K562 (cell line): ENCODE data around the gene CSNK1G1. TPM values are rescaled to one million over a fixed set of nuclear protein-coding genes. Genes with fewer than 3 reads are reported as not detected.
A peak's percentile ranks its signal among the peaks of the same experiment; 100 is the strongest.

Experiments
- ATAC-seq: fragments of 200-7000 bp; cut with Tn5 transposase; 3 replicates; pipeline ENCODE4 v1.9.1; 2020; ENCODE audit warnings: moderate library complexity
- BruUV-seq: library from RNA; stranded (reverse); fragments of 400-500 nt; replicated peaks from 2 replicates; lab custom pipeline; 2021; lab: Mats Ljungman, UMichigan
- CTCF ChIA-PET: fragments of 300-600 bp; formaldehyde crosslinking; extraction: SDS; loops from one replicate; lab custom pipeline; 2021; ENCODE audit warnings: low intra/inter-chr PET ratio; lab: Yijun Ruan, JAX
- POLR2A ChIA-PET: fragments of 300-600, 350-650 bp; sonication (Branson Sonifier 250); formaldehyde crosslinking; extraction: SDS; loops from one replicate; lab custom pipeline; 2021; ENCODE audit warnings: antibody characterized with exemption, inconsistent platforms; lab: Yijun Ruan, JAX
- DNase-seq, 4 experiments: peaks; one replicate each; pipeline versions ENCODE4 v3.0.0 to v3.0.0-alpha.2; 2011 to 2018; ENCODE audit warnings: low spot score in 3 of 4, mixed read lengths in 3 of 4; ENCODE audit errors: extremely low read depth in 1 of 4
- FAIRE-seq: peaks from 2 replicates; lab custom pipeline; 2011; peaks lifted over from hg19 to GRCh38; lab: Jason Lieb, UNC
- H2AFZ ChIP-seq: 2 replicates; pipeline ENCODE4 v1.6.0; 2011; ENCODE audit warnings: low read depth, low read length, control low read depth, inconsistent platforms
- H3K27ac ChIP-seq: fragments of 200-600 bp; 3 replicates; pipeline ENCODE4 v1.8.0; 2011; ENCODE audit warnings: low read depth, mild to moderate bottlenecking, control low read depth, inconsistent platforms, low read length, moderate library complexity, mixed read lengths; ENCODE audit errors: extremely low read depth
- H3K27me3 ChIP-seq, 2 experiments: fragments of 300-600 bp in 1 of 2; 2 replicates in 1 of 2; 3 replicates in 1 of 2; pipeline versions ENCODE4 v1.6.0 to v1.8.0; 2011; ENCODE audit warnings: inconsistent platforms in 2 of 2, low read length in 2 of 2, mild to moderate bottlenecking in 1 of 2, mixed read lengths in 1 of 2, moderate library complexity in 1 of 2; ENCODE audit not compliant: control insufficient read depth in 2 of 2, insufficient read depth in 2 of 2
- H3K36me3 ChIP-seq: fragments of 300-600 bp; 3 replicates; pipeline ENCODE4 v1.8.0; 2011; ENCODE audit warnings: mild to moderate bottlenecking, low read length, inconsistent platforms; ENCODE audit not compliant: control insufficient read depth, insufficient read depth
- H3K4me1 ChIP-seq, 2 experiments: fragments of 200-600 bp in 1 of 2; replicated peaks in 1 of 2; 2 replicates in 1 of 2; 3 replicates in 1 of 2; pipeline versions ENCODE4 v1.5.1 to v1.8.0; 2011; ENCODE audit warnings: inconsistent platforms in 2 of 2, low read length in 2 of 2, mild to moderate bottlenecking in 1 of 2, mixed read lengths in 1 of 2, moderate library complexity in 1 of 2; ENCODE audit not compliant: control insufficient read depth in 2 of 2, insufficient read depth in 2 of 2
- H3K4me2 ChIP-seq: 2 replicates; pipeline ENCODE4 v1.6.1; 2011; ENCODE audit warnings: low read length, control low read depth, inconsistent platforms, mixed read lengths; ENCODE audit not compliant: insufficient read depth
- H3K4me3 ChIP-seq: fragments of 200-600 bp; sonication (generic), shearing (Covaris generic); 2 replicates; pipeline ENCODE4 v1.5.1; 2016; ENCODE audit warnings: control low read depth, inconsistent platforms
- H3K79me2 ChIP-seq: fragments of 200-600 bp; 3 replicates; pipeline ENCODE4 v1.8.0; 2011; ENCODE audit warnings: low read length, inconsistent platforms; ENCODE audit not compliant: control insufficient read depth, insufficient read depth
- H3K9ac ChIP-seq, 2 experiments: 2 replicates each; pipeline versions ENCODE4 v1.6.0 to v1.6.1; 2011; ENCODE audit warnings: low read depth in 2 of 2, low read length in 2 of 2, control low read depth in 1 of 2, inconsistent platforms in 1 of 2, mild to moderate bottlenecking in 1 of 2, mixed read lengths in 1 of 2; ENCODE audit not compliant: insufficient read depth in 1 of 2
- H3K9me1 ChIP-seq: one replicate; pipeline ENCODE4 v1.6.0; 2011; ENCODE audit warnings: inconsistent platforms, mild to moderate bottlenecking, low read length, moderate library complexity; ENCODE audit not compliant: control insufficient read depth, insufficient read depth
- H3K9me3 ChIP-seq: replicated peaks from 2 replicates; pipeline ENCODE4 v1.5.1; 2011; ENCODE audit warnings: low read depth, low read length, inconsistent platforms; ENCODE audit not compliant: control insufficient read depth, insufficient read depth
- H4K20me1 ChIP-seq: replicated peaks from 2 replicates; pipeline ENCODE4 v1.6.1; 2011; ENCODE audit warnings: low read length, inconsistent platforms, mixed read lengths; ENCODE audit not compliant: control insufficient read depth, insufficient read depth
- CBFA2T3 ChIP-seq: fragments of 450-650 bp; IDR thresholded peaks from 2 replicates; pipeline ENCODE4 v1.6.1; 2017
- MECOM ChIP-seq: fragments of 250-450 bp; sonication (Bioruptor Pico); IDR thresholded peaks from 2 replicates; pipeline ENCODE4 v1.8.0; 2022; ENCODE audit warnings: inconsistent platforms
- NCOA2 ChIP-seq, 2 experiments: fragments of 450-650 bp; IDR thresholded peaks; 2 replicates each; pipeline ENCODE4 v1.6.1; 2018; ENCODE audit warnings: mild to moderate bottlenecking in 2 of 2, moderate library complexity in 1 of 2; ENCODE audit not compliant: partially characterized antibody in 2 of 2
- USF1 ChIP-seq: sonication (generic); formaldehyde crosslinking; IDR thresholded peaks from 2 replicates; pipeline ENCODE4 v1.9.0; 2022; ENCODE audit warnings: mild to moderate bottlenecking, missing genetic modification reagents
- ZBTB2 ChIP-seq: fragments of 450-650 bp; IDR thresholded peaks from 2 replicates; pipeline ENCODE4 v1.6.1; 2016; ENCODE audit warnings: antibody characterized with exemption
- ZC3H11A ChIP-seq: IDR thresholded peaks from 2 replicates; pipeline ENCODE4 v1.6.1; 2012; ENCODE audit warnings: low read depth, low read length, improper control_type of control experiment
- ZNF146 ChIP-seq: IDR thresholded peaks from one replicate; pipeline ENCODE4 v1.6.1; 2018; ENCODE audit warnings: missing compliant biosample characterization; ENCODE audit not compliant: unreplicated experiment
- ZNF197 ChIP-seq: fragments of 200-800 bp; sonication (Bioruptor generic); IDR thresholded peaks from 2 replicates; pipeline ENCODE4 v1.6.1; 2016; ENCODE audit warnings: low read depth, missing genetic modification characterization, missing compliant biosample characterization
- ZNF445 ChIP-seq: fragments of 250-450 bp; sonication (Bioruptor Pico); IDR thresholded peaks from 2 replicates; pipeline ENCODE4 v1.4.0; 2020; ENCODE audit warnings: low read depth, mild to moderate bottlenecking, moderate library complexity
- ZNF592 ChIP-seq: fragments of 450-650 bp; IDR thresholded peaks from 2 replicates; pipeline ENCODE4 v1.6.1; 2017; ENCODE audit warnings: antibody characterized with exemption, mild to moderate bottlenecking
- ZSCAN29 ChIP-seq: fragments of 450-650 bp; IDR thresholded peaks from 2 replicates; pipeline ENCODE4 v1.6.1; 2017
- WGBS: fragments of 100-300 bp; shearing (Covaris generic); methylation state at CpG from one replicate; pipeline ENCODE4 v1.1.6; 2016; ENCODE audit warnings: low coverage, mixed read lengths; ENCODE audit not compliant: insufficient coverage; ENCODE audit errors: missing lambda C conversion rate; 5-methylcytosine and 5-hydroxymethylcytosine counted together
- in situ Hi-C: fragments of 300-500 bp; cut with MboI; formaldehyde crosslinking; loops from 4 replicates; pipeline ENCODE4 v1.15.0; 2018; ENCODE audit warnings: inconsistent platforms, mixed read lengths
- intact Hi-C: fragments of 100-400 bp; cut with micrococcal nuclease; formaldehyde crosslinking; loops from 2 replicates; pipeline ENCODE4 v1.14.2; 2022
- polyA plus RNA-seq, 8 experiments: library from polyadenylated mRNA; depleted of rRNA in 4 of 8; stranded (reverse) in 5 of 8; unstranded in 3 of 8; fragments of >200 nt; fragmentation: Nextera tagmentation in 2 of 8; fragmentation: Illumina TruSeq in 1 of 8; extraction: Ambion mirVana in 2 of 8; extraction: Trizol in 1 of 8; gene quantifications; 2 replicates each; pipeline versions ENCODE4 v1.2.1 to v1.2.3, GENCODE V29; 2011 to 2014; ENCODE audit warnings: inconsistent platforms in 1 of 8, missing spikeins in 1 of 8
- total RNA-seq, 7 experiments: library from RNA; depleted of rRNA in 6 of 7; stranded (reverse); fragments of >200 nt in 6 of 7; fragmentation: Illumina TruSeq in 2 of 7; extraction: Trizol in 2 of 7; gene quantifications; 2 replicates each; pipeline versions ENCODE4 v1.2.1 to v1.2.3, GENCODE V29; 2011 to 2021; ENCODE audit warnings: low replicate concordance in 1 of 7

The CSNK1G1 gene
- total and polyA plus RNA-seq, 9 of the 15 experiments (the other 6 are each of a cell fraction or from before 2014, with no cell fraction given), result 4.5 to 18.5 (median 9.5) TPM

- Histone ChIP-seq H4K20me1 (no peaks in the 10 kb centered on the region; the same call in 1 of the 2 replicates), H3K79me2 (no peaks in the 10 kb centered on the region), H3K36me3 (peaks cover 5% of the 10 kb centered on the region; the same call in 1 of the 3 replicates), H3K9ac (peak overlapping the region in 1 of 2 experiments; percentile 75; a peak in 2 of 4 replicates), H3K9me1 (peaks cover 4% of the 10 kb centered on the region), H3K4me2 (peak overlapping the region; percentile 15; the same call in 1 of the 2 replicates), H3K4me3 (no peak overlapping the region), H3K27ac (peak overlapping the region; percentile 16; the same call in 2 of the 3 replicates), H2AFZ (peak overlapping the region; percentile 83), H3K9me3 (no peaks in the 10 kb centered on the region), H3K4me1 (peaks cover 34 to 79% of the 10 kb centered on the region in 2 experiments), H3K27me3 (no peaks in the 10 kb centered on the region)
- intact Hi-C loops (loop anchor here (5.0 to 10.0 kb wide), 2 partner anchors 535 to 683 kb away; no protein-coding TSS in a partner anchor), in situ Hi-C loops (no loop called here)
- FAIRE-seq (no peak), ATAC-seq (no peak), DNase-seq (peak in 1 of 4 experiments; percentile 58)
- TF ChIP-seq NCOA2 (IDR thresholded peaks at IDR 0.05; ENCODE audit: partially characterized antibody in 2 of 2), result no peak
- TF ChIP-seq ZC3H11A, result no peak
- 0 out of 2 replicates have a peak, but pooled peaks have one; percentile 13 for TF ChIP-seq USF1 (CRISPR knock-in tag)
- no peak for TF ChIP-seq ZNF197
- TF ChIP-seq ZSCAN29, result no peak
- no peak for TF ChIP-seq ZNF445
- TF ChIP-seq CBFA2T3, result peak; percentile 31; the same call in 1 of the 2 replicates
- no peak for TF ChIP-seq ZNF146 (CRISPR knock-in tag)
- TF ChIP-seq ZNF592, result 0 out of 2 replicates have a peak, but pooled peaks have one; percentile 18
- no peak for TF ChIP-seq MECOM (CRISPR knock-in tag)
- TF ChIP-seq ZBTB2, result no peak
- no TSS peak for BruUV-seq
- POLR2A ChIA-PET, result interaction anchor here (0.7 to 2.4 kb wide), 4 partner anchors 12 to 204 kb away, joined by 3 to 10 read pairs (median 8); partner anchors contain the start of genes CIAO2A and PPIB
- 44% methylated on average over 9 of the region's 9 CpGs for WGBS
- CTCF ChIA-PET, result no interaction called here
These were observed 205.9 kb downstream of the CSNK1G1 start for GRCh38 chr15:64149893-64150578.
